Thyroid gland (tissue), 4 donors: Measurements from ENCODE around the gene NUDCD3.

Experiments used
- POLR2A ChIP-seq, 2 donors: fragments of 450-650 bp; IDR thresholded peaks; one replicate each; pipeline ENCODE4 v1.6.1; 2017; ENCODE audit warnings: antibody characterized with exemption in 2 of 2, mild to moderate bottlenecking in 2 of 2, moderate library complexity in 1 of 2
- TF ChIP-seq, protein P1 (sequence below), 6 experiments: fragments of 200-600 bp in 3 of 6; fragments of 450-650 bp in 3 of 6; sonication (generic) in 3 of 6; IDR thresholded peaks; one replicate each; pipeline ENCODE4 v1.5.1; 2016 to 2019; ENCODE audit warnings: antibody characterized with exemption in 6 of 6, mild to moderate bottlenecking in 2 of 6, inconsistent platforms in 1 of 6, moderate library complexity in 1 of 6

GRCh38 chr7:44531421-44532380, 41.2 kb upstream of the NUDCD3 start:
- TF ChIP-seq, protein P1, sequence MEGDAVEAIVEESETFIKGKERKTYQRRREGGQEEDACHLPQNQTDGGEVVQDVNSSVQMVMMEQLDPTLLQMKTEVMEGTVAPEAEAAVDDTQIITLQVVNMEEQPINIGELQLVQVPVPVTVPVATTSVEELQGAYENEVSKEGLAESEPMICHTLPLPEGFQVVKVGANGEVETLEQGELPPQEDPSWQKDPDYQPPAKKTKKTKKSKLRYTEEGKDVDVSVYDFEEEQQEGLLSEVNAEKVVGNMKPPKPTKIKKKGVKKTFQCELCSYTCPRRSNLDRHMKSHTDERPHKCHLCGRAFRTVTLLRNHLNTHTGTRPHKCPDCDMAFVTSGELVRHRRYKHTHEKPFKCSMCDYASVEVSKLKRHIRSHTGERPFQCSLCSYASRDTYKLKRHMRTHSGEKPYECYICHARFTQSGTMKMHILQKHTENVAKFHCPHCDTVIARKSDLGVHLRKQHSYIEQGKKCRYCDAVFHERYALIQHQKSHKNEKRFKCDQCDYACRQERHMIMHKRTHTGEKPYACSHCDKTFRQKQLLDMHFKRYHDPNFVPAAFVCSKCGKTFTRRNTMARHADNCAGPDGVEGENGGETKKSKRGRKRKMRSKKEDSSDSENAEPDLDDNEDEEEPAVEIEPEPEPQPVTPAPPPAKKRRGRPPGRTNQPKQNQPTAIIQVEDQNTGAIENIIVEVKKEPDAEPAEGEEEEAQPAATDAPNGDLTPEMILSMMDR (IDR thresholded peaks at IDR 0.05), result no peak
- TF ChIP-seq POLR2A (IDR thresholded peaks at IDR 0.05), result no peak
